ENCODE results near the gene CISH.

GRCh38 chr3:50580683-50581458 lies 30.7 kb downstream of the CISH start:
- no peak for TF ChIP-seq SPI1 (IDR thresholded peaks at IDR 0.05; ENCODE audit: borderline replicate concordance, low read depth)
- TF ChIP-seq CTCF (IDR thresholded peaks at IDR 0.05; ENCODE audit: insufficient read depth, low read length) = no peak

Data from HL-60 (cell line).